DND-41 (cell line): ENCODE measurements around the gene KCNT2.

Experiments
- EZH2 ChIP-seq: IDR thresholded peaks from 3 replicates; pipeline ENCODE4 v1.6.1; 2012; ENCODE audit warnings: borderline replicate concordance, low read depth, mild to moderate bottlenecking, moderate library complexity, low read length, inconsistent platforms; ENCODE audit not compliant: severe bottlenecking
- TF ChIP-seq, protein P1 (sequence below): IDR thresholded peaks from 2 replicates; pipeline ENCODE4 v1.5.1; 2012; ENCODE audit warnings: borderline replicate concordance, low read length, moderate library complexity, mild to moderate bottlenecking; ENCODE audit not compliant: poor library complexity, severe bottlenecking; ENCODE audit errors: extremely low read depth

DNA sequence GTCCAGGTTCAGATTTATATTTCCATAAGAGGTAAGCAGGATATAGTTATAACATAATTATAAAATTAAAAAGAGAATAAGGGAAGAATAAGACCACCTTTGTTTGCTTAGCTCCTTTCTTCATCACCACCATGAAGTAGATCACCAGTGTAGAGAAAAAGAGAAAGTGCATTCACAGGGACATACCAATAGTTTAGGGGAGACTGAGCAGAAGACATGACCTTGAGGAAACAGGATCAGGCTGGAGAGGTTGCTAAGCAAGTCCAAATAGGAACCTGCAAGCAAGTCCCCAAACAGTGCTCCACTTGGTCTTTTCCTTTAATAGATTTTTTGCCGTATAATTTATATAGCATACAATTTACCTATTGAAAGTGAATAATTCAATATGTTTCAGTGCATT, 63.0 kb downstream of the KCNT2 start:
- TF ChIP-seq, protein P1, sequence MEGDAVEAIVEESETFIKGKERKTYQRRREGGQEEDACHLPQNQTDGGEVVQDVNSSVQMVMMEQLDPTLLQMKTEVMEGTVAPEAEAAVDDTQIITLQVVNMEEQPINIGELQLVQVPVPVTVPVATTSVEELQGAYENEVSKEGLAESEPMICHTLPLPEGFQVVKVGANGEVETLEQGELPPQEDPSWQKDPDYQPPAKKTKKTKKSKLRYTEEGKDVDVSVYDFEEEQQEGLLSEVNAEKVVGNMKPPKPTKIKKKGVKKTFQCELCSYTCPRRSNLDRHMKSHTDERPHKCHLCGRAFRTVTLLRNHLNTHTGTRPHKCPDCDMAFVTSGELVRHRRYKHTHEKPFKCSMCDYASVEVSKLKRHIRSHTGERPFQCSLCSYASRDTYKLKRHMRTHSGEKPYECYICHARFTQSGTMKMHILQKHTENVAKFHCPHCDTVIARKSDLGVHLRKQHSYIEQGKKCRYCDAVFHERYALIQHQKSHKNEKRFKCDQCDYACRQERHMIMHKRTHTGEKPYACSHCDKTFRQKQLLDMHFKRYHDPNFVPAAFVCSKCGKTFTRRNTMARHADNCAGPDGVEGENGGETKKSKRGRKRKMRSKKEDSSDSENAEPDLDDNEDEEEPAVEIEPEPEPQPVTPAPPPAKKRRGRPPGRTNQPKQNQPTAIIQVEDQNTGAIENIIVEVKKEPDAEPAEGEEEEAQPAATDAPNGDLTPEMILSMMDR, result no peak
- no peak for TF ChIP-seq EZH2
